Adipose tissue (tissue), 3 donors: ENCODE measurements around the gene KDM5A. TPM values are rescaled to one million over a fixed set of nuclear protein-coding genes. Genes with fewer than 3 reads are reported as not detected.
A peak's percentile ranks its signal among the peaks of the same experiment; 100 is the strongest.
"Not testable (repeated sequence)": the region's sequence is repeated elsewhere in the genome, so short reads cannot be mapped to it uniquely, and the experiment has no call there.

Source experiments
- H3K27ac ChIP-seq: one replicate; pipeline ENCODE4 v1.5.1; 2013; ENCODE audit warnings: low read depth, low read length
- WGBS, 3 donors: extraction: QIAGEN DNeasy Blood & Tissue Kit; methylation state at CpG; one replicate each; pipeline ENCODE4 v1.1.7; 2013; 5-methylcytosine and 5-hydroxymethylcytosine counted together
- polyA plus RNA-seq, 3 donors: library from polyadenylated mRNA; stranded (reverse); fragments of 200-250 nt; gene quantifications; one replicate each; pipeline ENCODE4 v1.2.3, GENCODE V29; 2013
- donor health status: healthy with polysubstance abuse.
- donor health status: Bipolar disorder and iron deficiency.
- donor health status: healthy.

KDM5A gene
- 1 to 10 TPM; 4.8 to 9.1 (median 9.1) TPM for polyA plus RNA-seq

- WGBS, 3 donors = 1% methylated on average over 53 of the region's 53 CpGs
Observed at GRCh38 chr12:389142-390096, at the start of gene KDM5A. Gene KDM5A (minus strand): TSS chr12:389320. CDS start chr12:389091, 229 bp downstream.

GRCh38 chr12:435737-436136 is 46.6 kb upstream of the KDM5A start:
- 94 to 98% (median 97%) methylated on average over 2 of the region's 2 CpGs for WGBS, 3 donors

More at GRCh38 chr12:389142-390096, at the start of gene KDM5A:
- H3K27ac ChIP-seq = peak within 1 kb of the TSS; percentile 86

GRCh38 chr12:422526-422925 is 33.4 kb upstream of the KDM5A start:
- no peak overlapping the region for H3K27ac ChIP-seq
- WGBS, 3 donors = 90 to 94% (median 92%) methylated on average over 3 of the region's 3 CpGs

More at GRCh38 chr12:435737-436136, 46.6 kb upstream of the KDM5A start:
- H3K27ac ChIP-seq = not testable (repeated sequence)

GRCh38 chr12:418432-418831 is 29.3 kb upstream of the KDM5A start:
- no peak overlapping the region for H3K27ac ChIP-seq
- WGBS, 3 donors = 95 to 98% (median 96%) methylated on average over 6 of the region's 6 CpGs

GRCh38 chr12:414859-415258 is 25.7 kb upstream of the KDM5A start:
- no peak overlapping the region for H3K27ac ChIP-seq
- 88 to 92% (median 89%) methylated on average over 2 of the region's 2 CpGs for WGBS, 3 donors

GRCh38 chr12:402029-402389 is 12.9 kb upstream of the KDM5A start:
- WGBS, 3 donors = 0 to 1% (median 1%) methylated on average over 8 of the region's 8 CpGs
- no peak overlapping the region for H3K27ac ChIP-seq

- 0 to 1% (median 1%) methylated on average over 45 of the region's 45 CpGs for WGBS, 3 donors
Observed at GRCh38 chr12:401235-402028, 12.3 kb upstream of the KDM5A start, which contains the start of gene CCDC77. Gene CCDC77 (plus strand): TSS chr12:401644. CDS start chr12:409384, 7,740 bp downstream.

GRCh38 chr12:400828-401227 is 11.7 kb upstream of the KDM5A start:
- WGBS, 3 donors = 59 to 65% (median 61%) methylated on average over 8 of the region's 8 CpGs
- no peak overlapping the region for H3K27ac ChIP-seq

More at GRCh38 chr12:401235-402028, 12.3 kb upstream of the KDM5A start, which contains the start of gene CCDC77:
- H3K27ac ChIP-seq = no peak within 1 kb of the TSS

GRCh38 chr12:388541-389141 is 479 bp downstream of the KDM5A start:
- H3K27ac ChIP-seq = peak overlapping the region; percentile 86
- 0% methylated on average over 35 of the region's 35 CpGs for WGBS, 3 donors

- WGBS, 3 donors = 0 to 2% (median 0%) methylated on average over 2 of the region's 2 CpGs
- no peak overlapping the region for H3K27ac ChIP-seq
Observed at GRCh38 chr12:388012-388411, 1.1 kb downstream of the KDM5A start.

GRCh38 chr12:386651-387050 is 2.5 kb downstream of the KDM5A start:
- WGBS, 3 donors = 63 to 70% (median 64%) methylated on average over 4 of the region's 4 CpGs
- no peak overlapping the region for H3K27ac ChIP-seq

GRCh38 chr12:370739-371485 is 18.2 kb downstream of the KDM5A start:
- H3K27ac ChIP-seq = not testable (repeated sequence)
- 98 to 99% (median 99%) methylated on average over 5 of the region's 5 CpGs for whole genome bisulfite sequencing, 3 donors

- WGBS, 3 donors = 85 to 99% (median 88%) methylated on average over 1 of the region's 1 CpG
- no peak overlapping the region for H3K27ac ChIP-seq
Observed at GRCh38 chr12:367972-368371, 21.1 kb downstream of the KDM5A start.

GRCh38 chr12:366820-367219 is 22.3 kb downstream of the KDM5A start:
- no peak overlapping the region for H3K27ac ChIP-seq
- 92 to 100% (median 99%) methylated on average over 2 of the region's 2 CpGs for WGBS, 3 donors

GRCh38 chr12:359091-359490 is 30.0 kb downstream of the KDM5A start:
- 93 to 100% (median 93%) methylated on average over 1 of the region's 1 CpG for WGBS, 3 donors

GRCh38 chr12:356276-356988 is 32.7 kb downstream of the KDM5A start:
- H3K27ac ChIP-seq = no peak overlapping the region
- WGBS, 3 donors = 81 to 90% (median 84%) methylated on average over 7 of the region's 7 CpGs

More at GRCh38 chr12:359091-359490, 30.0 kb downstream of the KDM5A start:
- H3K27ac ChIP-seq = no peak overlapping the region

- WGBS, 3 donors = 97 to 98% (median 98%) methylated on average over 4 of the region's 4 CpGs
- H3K27ac ChIP-seq = not testable (repeated sequence)
Observed at GRCh38 chr12:351197-351596, 37.9 kb downstream of the KDM5A start.
